IMR-90 (cell line): ENCODE measurements around the gene SLC2A14. TPM values are rescaled to one million over a fixed set of nuclear protein-coding genes. Genes with fewer than 3 reads are reported as not detected.

Source experiments
- ATAC-seq: fragments of 200-7000 bp; cut with Tn5 transposase; 2 replicates; pipeline ENCODE4 v1.9.1; 2020; ENCODE audit warnings: low read depth, mild to moderate bottlenecking, moderate library complexity
- BruUV-seq: library from RNA; stranded (reverse); fragments of 400-500 nt; replicated peaks from 2 replicates; lab custom pipeline; 2021; lab: Mats Ljungman, UMichigan
- CTCF ChIA-PET: fragments of 300-600 bp; formaldehyde crosslinking; extraction: SDS; loops from one replicate; lab custom pipeline; 2021; ENCODE audit warnings: antibody characterized with exemption; lab: Yijun Ruan, JAX
- POLR2A ChIA-PET: fragments of 300-600 bp; sonication (Branson Sonifier 250); formaldehyde crosslinking; loops from one replicate; lab custom pipeline; 2022; ENCODE audit warnings: antibody characterized with exemption; ENCODE audit not compliant: unreplicated experiment; lab: Charles Lee
- DNase-seq: peaks from one replicate; pipeline ENCODE4 v3.0.0; 2013
- H2AFZ ChIP-seq: replicated peaks from 2 replicates; pipeline ENCODE3; 2013; ENCODE audit warnings: low read length, mild to moderate bottlenecking; ENCODE audit not compliant: poor library complexity
- H2AK5ac ChIP-seq: 2 replicates; pipeline ENCODE4 v1.6.1; 2013; ENCODE audit warnings: low read depth, low read length, inconsistent platforms
- H2AK9ac ChIP-seq: replicated peaks from 2 replicates; pipeline ENCODE3; 2013; ENCODE audit warnings: mild to moderate bottlenecking, low read depth, low read length, moderate library complexity; ENCODE audit not compliant: poor library complexity
- H2BK120ac ChIP-seq: 2 replicates; pipeline ENCODE4 v1.6.1; 2013; ENCODE audit warnings: low read depth, low read length, inconsistent platforms
- H2BK15ac ChIP-seq: 3 replicates; pipeline ENCODE4 v1.6.1; 2013; ENCODE audit warnings: low read depth, low read length, inconsistent platforms
- H2BK20ac ChIP-seq: 2 replicates; pipeline ENCODE4 v1.6.1; 2013; ENCODE audit warnings: low read depth, mild to moderate bottlenecking, inconsistent platforms, low read length, moderate library complexity
- H2BK5ac ChIP-seq: 2 replicates; pipeline ENCODE4 v1.6.1; 2013; ENCODE audit warnings: mild to moderate bottlenecking, low read depth, low read length, inconsistent platforms; ENCODE audit not compliant: poor library complexity, severe bottlenecking
- H3K14ac ChIP-seq: replicated peaks from 2 replicates; pipeline ENCODE4 v1.6.1; 2013; ENCODE audit warnings: low read depth, low read length, inconsistent platforms
- H3K18ac ChIP-seq: 2 replicates; pipeline ENCODE4 v1.6.1; 2013; ENCODE audit warnings: low read depth, low read length, control low read depth
- H3K23ac ChIP-seq: 2 replicates; pipeline ENCODE4 v1.6.1; 2013; ENCODE audit warnings: low read depth, low read length, inconsistent platforms
- H3K27ac ChIP-seq: 2 replicates; pipeline ENCODE4 v1.5.1; 2013; ENCODE audit warnings: mild to moderate bottlenecking, control low read depth, low read length; ENCODE audit not compliant: insufficient read depth
- H3K27me3 ChIP-seq: 2 replicates; pipeline ENCODE4 v1.6.1; 2013; ENCODE audit warnings: low read length; ENCODE audit not compliant: control insufficient read depth, insufficient read depth
- H3K36me3 ChIP-seq: 2 replicates; pipeline ENCODE4 v1.6.1; 2013; ENCODE audit warnings: low read length, mixed read lengths; ENCODE audit not compliant: control insufficient read depth, insufficient read depth
- H3K4ac ChIP-seq: 2 replicates; pipeline ENCODE4 v1.6.1; 2013; ENCODE audit warnings: low read depth, low read length, inconsistent platforms
- H3K4me1 ChIP-seq: 2 replicates; pipeline ENCODE4 v1.6.1; 2013; ENCODE audit warnings: low read length, mixed read lengths; ENCODE audit not compliant: control insufficient read depth, insufficient read depth
- H3K4me2 ChIP-seq: 2 replicates; pipeline ENCODE4 v1.6.1; 2013; ENCODE audit warnings: low read depth, mild to moderate bottlenecking, control low read depth, low read length, moderate library complexity
- H3K4me3 ChIP-seq: 2 replicates; pipeline ENCODE4 v1.5.1; 2013; ENCODE audit warnings: low read depth, mild to moderate bottlenecking, control low read depth, low read length, moderate library complexity; ENCODE audit not compliant: insufficient read depth
- H3K56ac ChIP-seq: 2 replicates; pipeline ENCODE4 v1.6.1; 2013; ENCODE audit warnings: low read length, inconsistent platforms; ENCODE audit not compliant: insufficient read depth; ENCODE audit errors: extremely low read depth
- H3K79me1 ChIP-seq, 2 experiments: 2 replicates each; pipeline ENCODE4 v1.6.1; 2013; ENCODE audit warnings: low read length in 2 of 2, inconsistent platforms in 1 of 2, low read depth in 1 of 2
- H3K9ac ChIP-seq: 2 replicates; pipeline ENCODE4 v1.6.1; 2013; ENCODE audit warnings: low read depth, low read length, control low read depth
- H3K9me1 ChIP-seq: 2 replicates; pipeline ENCODE4 v1.6.1; 2013; ENCODE audit warnings: low read length, inconsistent platforms; ENCODE audit not compliant: insufficient read depth
- H3K9me3 ChIP-seq: 2 replicates; pipeline ENCODE4 v1.6.1; 2013; ENCODE audit warnings: low read length; ENCODE audit not compliant: control insufficient read depth, insufficient read depth
- H4K20me1 ChIP-seq: 2 replicates; pipeline ENCODE4 v1.6.1; 2013; ENCODE audit warnings: low read length, inconsistent platforms; ENCODE audit not compliant: insufficient read depth
- H4K5ac ChIP-seq: 2 replicates; pipeline ENCODE4 v1.6.1; 2013; ENCODE audit warnings: mild to moderate bottlenecking, low read depth, low read length, control low read depth
- H4K8ac ChIP-seq, 2 experiments: 2 replicates each; pipeline ENCODE4 v1.6.1; 2013; ENCODE audit warnings: low read depth in 2 of 2, low read length in 2 of 2, control low read depth in 1 of 2, inconsistent platforms in 1 of 2
- H4K91ac ChIP-seq: 2 replicates; pipeline ENCODE4 v1.6.1; 2013; ENCODE audit warnings: low read depth, low read length, inconsistent platforms; ENCODE audit not compliant: insufficient read depth
- FOS ChIP-seq: fragments of 150-350 bp; IDR thresholded peaks from 2 replicates; pipeline ENCODE4 v1.6.1; 2016; ENCODE audit warnings: low read depth, low read length
- NFE2L2 ChIP-seq: fragments of 150-350 bp; IDR thresholded peaks from 2 replicates; pipeline ENCODE4 v1.6.1; 2016; ENCODE audit warnings: low read depth, mild to moderate bottlenecking, low read length
- RCOR1 ChIP-seq: IDR thresholded peaks from 2 replicates; pipeline ENCODE4 v1.6.1; 2012; ENCODE audit warnings: mild to moderate bottlenecking, low read length, improper control_type of control experiment; ENCODE audit not compliant: insufficient replicate concordance
- SMC3 ChIP-seq: fragments of 150-350 bp; IDR thresholded peaks from 2 replicates; pipeline ENCODE4 v1.6.1; 2016; ENCODE audit warnings: low read depth, mild to moderate bottlenecking, antibody characterized with exemption, low read length, moderate library complexity
- WGBS, 2 experiments: methylation state at CpG; one replicate each; pipeline versions ENCODE4 v1.1.5 to v1.1.7; 2013; ENCODE audit warnings: missing lambda C conversion rate in 2 of 2; ENCODE audit not compliant: insufficient read length in 1 of 2; ENCODE audit errors: extremely low coverage in 2 of 2; 5-methylcytosine and 5-hydroxymethylcytosine counted together
- dilution Hi-C: fragments of 300-500 bp; cut with HindIII; formaldehyde crosslinking; loops from one replicate; pipeline ENCODE4 v1.14.3; 2018; ENCODE audit warnings: low sequenced_read_pairs; ENCODE audit not compliant: unreplicated experiment
- in situ Hi-C: fragments of 300-500 bp; cut with MboI; formaldehyde crosslinking; loops from 3 replicates; pipeline ENCODE4 v1.14.3; 2019; ENCODE audit warnings: low sequenced_read_pairs, inconsistent platforms, mixed read lengths
- intact Hi-C: fragments of 100-400 bp; cut with micrococcal nuclease; formaldehyde crosslinking; loops from 2 replicates; pipeline ENCODE4 v1.10.0; 2022
- polyA plus RNA-seq, 3 experiments: library from polyadenylated mRNA; depleted of rRNA; stranded (reverse); fragments of >200 nt; gene quantifications; 2 replicates each; pipeline ENCODE4 v1.2.3, GENCODE V29; 2012; ENCODE audit warnings: low replicate concordance in 1 of 3
- total RNA-seq: library from RNA; depleted of rRNA; stranded (reverse); fragments of >200 nt; gene quantifications from 2 replicates; pipeline ENCODE4 v1.2.3, GENCODE V29; 2012
- TF ChIP-seq, protein P1 (sequence below): conservative IDR thresholded peaks from 2 replicates; pipeline ENCODE4 v1.5.1; 2012; ENCODE audit warnings: mild to moderate bottlenecking, low read depth, low read length, improper control_type of control experiment

The SLC2A14 gene
- total and polyA plus RNA-seq, 2 of the 4 experiments (the other 2 are of a cell fraction): 0.05 TPM; not detected in 1

DNA sequence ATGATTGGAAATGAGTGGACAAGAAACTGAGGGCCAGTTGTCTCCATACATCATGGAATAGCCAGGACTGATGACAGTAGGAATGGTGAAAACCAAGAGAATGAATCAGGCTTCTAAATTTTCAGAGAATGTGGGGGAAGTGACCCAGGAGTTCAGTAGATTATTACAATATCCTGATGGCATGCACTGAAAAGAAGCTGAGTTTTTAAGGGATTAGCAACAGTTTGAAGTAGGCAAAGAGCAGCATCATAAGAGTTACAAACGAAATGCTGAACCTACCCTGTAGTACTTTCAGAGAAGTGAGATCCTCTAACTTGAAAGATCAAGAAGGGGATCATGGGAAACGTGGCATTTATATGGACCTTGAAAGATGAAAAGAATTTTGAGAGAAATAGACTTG lies 13.2 kb downstream of the SLC2A14 start:
- Histone ChIP-seq H3K4ac (peak overlapping the region; percentile 81), H3K18ac (peak overlapping the region; percentile 2), H3K4me2 (peak overlapping the region; percentile 45; the same call in 1 of the 2 replicates), H2BK5ac (peak overlapping the region; percentile 93), H3K23ac (peak overlapping the region; percentile 94), H2AK5ac (no peak overlapping the region), H3K9ac (no peak overlapping the region), H3K27me3 (no peaks in the 10 kb centered on the region), H3K9me3 (no peaks in the 10 kb centered on the region), H4K91ac (peak overlapping the region; percentile 88), H3K56ac (peak overlapping the region; percentile 77), H2BK20ac (peak overlapping the region; percentile 89), H2AK9ac (no peak overlapping the region), H4K8ac (peak overlapping the region; percentile 19 to 84), H2BK15ac (peak overlapping the region; percentile 80; the same call in 1 of the 3 replicates), H3K27ac (peak overlapping the region; percentile 43), H2BK120ac (peak overlapping the region; percentile 93), H3K9me1 (no peaks in the 10 kb centered on the region), H3K79me1 (no peaks in the 10 kb centered on the region), H3K14ac (peak overlapping the region; percentile 85), H3K4me3 (no peak overlapping the region), H4K20me1 (peaks cover 7% of the 10 kb centered on the region; the same call in 1 of the 2 replicates), H2AFZ (peak overlapping the region; percentile 51), H4K5ac (peak overlapping the region; percentile 9; the same call in 1 of the 2 replicates), H3K4me1 (peaks cover 3% of the 10 kb centered on the region), H3K36me3 (no peaks in the 10 kb centered on the region)
- in situ Hi-C loops: loop anchor here (10.0 kb wide), 1 partner anchor 135 kb away; no protein-coding TSS in a partner anchor
- CTCF ChIA-PET: interaction anchor here (0.8 to 2.6 kb wide), 4 partner anchors 11 to 219 kb away, joined by 3 to 10 read pairs (median 5); no protein-coding TSS in a partner anchor
- intact Hi-C loops: no loop called here
- WGBS, 2 experiments: 0% methylated on average over 1 of the region's 2 CpGs; no CpG with 5 or more reads in 1 of the 2 experiments
- no TSS peak for BruUV-seq
- POLR2A ChIA-PET: interaction anchor here (0.6 kb wide), 1 partner anchor 26 kb away, joined by 5 read pairs; no protein-coding TSS in a partner anchor
- DNase-seq (peak; percentile 81), ATAC-seq (peak; percentile 58)
- dilution Hi-C loops: no loop called here
- TF ChIP-seq, protein P1, sequence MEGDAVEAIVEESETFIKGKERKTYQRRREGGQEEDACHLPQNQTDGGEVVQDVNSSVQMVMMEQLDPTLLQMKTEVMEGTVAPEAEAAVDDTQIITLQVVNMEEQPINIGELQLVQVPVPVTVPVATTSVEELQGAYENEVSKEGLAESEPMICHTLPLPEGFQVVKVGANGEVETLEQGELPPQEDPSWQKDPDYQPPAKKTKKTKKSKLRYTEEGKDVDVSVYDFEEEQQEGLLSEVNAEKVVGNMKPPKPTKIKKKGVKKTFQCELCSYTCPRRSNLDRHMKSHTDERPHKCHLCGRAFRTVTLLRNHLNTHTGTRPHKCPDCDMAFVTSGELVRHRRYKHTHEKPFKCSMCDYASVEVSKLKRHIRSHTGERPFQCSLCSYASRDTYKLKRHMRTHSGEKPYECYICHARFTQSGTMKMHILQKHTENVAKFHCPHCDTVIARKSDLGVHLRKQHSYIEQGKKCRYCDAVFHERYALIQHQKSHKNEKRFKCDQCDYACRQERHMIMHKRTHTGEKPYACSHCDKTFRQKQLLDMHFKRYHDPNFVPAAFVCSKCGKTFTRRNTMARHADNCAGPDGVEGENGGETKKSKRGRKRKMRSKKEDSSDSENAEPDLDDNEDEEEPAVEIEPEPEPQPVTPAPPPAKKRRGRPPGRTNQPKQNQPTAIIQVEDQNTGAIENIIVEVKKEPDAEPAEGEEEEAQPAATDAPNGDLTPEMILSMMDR: no peak
- TF ChIP-seq FOS: no peak
- no peak for TF ChIP-seq SMC3
- TF ChIP-seq RCOR1: no peak
- TF ChIP-seq NFE2L2: no peak
